ENCODE results near the gene PRKCG.

Gene PRKCG

DNA sequence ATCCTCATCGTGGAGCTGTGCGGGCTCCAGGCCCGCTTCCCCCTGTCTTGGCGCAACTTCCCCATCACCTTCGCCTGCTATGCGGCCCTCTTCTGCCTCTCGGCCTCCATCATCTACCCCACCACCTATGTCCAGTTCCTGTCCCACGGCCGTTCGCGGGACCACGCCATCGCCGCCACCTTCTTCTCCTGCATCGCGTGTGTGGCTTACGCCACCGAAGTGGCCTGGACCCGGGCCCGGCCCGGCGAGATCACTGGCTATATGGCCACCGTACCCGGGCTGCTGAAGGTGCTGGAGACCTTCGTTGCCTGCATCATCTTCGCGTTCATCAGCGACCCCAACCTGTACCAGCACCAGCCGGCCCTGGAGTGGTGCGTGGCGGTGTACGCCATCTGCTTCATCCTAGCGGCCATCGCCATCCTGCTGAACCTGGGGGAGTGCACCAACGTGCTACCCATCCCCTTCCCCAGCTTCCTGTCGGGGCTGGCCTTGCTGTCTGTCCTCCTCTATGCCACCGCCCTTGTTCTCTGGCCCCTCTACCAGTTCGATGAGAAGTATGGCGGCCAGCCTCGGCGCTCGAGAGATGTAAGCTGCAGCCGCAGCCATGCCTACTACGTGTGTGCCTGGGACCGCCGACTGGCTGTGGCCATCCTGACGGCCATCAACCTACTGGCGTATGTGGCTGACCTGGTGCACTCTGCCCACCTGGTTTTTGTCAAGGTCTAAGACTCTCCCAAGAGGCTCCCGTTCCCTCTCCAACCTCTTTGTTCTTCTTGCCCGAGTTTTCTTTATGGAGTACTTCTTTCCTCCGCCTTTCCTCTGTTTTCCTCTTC lies 8.0 kb upstream of the PRKCG start:
- DNase-seq, result no peak

DNA sequence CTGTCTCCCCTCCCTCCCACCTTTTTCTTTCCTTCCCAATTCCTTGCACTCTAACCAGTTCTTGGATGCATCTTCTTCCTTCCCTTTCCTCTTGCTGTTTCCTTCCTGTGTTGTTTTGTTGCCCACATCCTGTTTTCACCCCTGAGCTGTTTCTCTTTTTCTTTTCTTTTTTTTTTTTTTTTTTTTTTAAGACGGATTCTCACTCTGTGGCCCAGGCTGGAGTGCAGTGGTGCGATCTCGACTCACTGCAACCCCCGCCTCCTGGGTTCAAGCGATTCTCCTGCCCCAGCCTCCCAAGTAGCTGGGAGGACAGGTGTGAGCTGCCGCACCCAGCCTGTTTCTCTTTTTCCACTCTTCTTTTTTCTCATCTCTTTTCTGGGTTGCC lies 7.4 kb upstream of the PRKCG start:
- DNase-seq, result no peak

DNA sequence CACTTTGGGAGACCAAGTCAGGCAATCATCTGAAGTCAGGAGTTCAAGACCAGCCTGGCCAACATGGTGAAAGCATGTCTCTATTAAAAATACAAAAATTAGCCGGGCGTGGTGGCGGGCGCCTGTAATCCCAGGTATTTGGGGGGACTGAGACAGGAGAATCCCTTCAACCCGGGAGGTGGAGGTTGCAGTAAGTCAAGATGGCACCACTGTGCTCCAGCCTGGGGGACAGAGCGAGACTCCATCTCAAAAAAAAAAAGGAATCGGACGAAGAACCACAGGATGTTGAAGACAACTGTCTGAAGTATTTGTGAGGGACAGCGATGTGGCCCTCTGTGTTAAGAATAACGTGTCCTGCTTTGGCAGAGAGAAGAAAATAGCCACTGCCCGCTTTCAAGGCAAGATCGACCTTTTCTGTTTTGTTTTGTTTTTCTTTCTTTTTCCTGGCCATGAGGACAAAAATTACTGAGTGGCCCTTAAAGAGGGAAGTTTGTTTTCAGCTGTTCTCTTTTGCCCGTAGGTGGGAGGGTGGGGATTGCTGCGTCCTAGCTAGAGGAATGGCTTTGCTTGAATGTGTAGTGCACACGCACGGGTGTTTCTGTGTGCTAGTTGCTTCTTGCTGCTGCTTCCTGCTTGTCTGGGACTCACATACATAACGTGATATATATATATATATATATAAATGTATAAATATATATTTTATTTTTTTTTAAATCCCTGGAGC lies 6.2 kb upstream of the PRKCG start:
- no peak for DNase-seq

DNA sequence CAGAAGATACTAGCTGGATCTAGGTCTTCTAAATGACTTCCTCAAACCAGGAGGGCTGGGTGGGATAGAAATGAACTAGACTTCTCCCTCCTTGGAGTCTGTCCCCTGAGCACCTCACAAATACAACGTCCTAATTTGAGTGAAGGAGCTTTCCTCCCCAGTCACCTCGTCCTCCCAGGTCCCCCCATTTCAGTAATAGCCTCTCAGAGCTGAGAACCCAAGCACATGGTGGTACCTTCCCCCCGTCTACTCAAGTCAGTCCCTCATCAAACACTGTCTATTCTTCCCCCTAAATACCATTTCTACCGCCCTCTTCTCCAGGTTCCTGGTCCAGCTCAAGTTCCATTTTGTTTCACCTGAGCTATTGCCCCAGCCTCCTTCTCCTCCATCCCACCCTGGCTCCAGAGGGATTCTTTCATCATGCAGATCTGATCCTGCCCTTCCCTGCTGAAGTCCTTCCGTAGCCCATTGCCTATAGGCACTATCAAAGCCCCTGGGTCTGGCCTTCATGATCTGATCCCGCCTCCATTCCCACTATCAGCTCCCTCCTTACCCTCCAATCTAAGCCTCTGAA lies 5.3 kb upstream of the PRKCG start:
- DNase-seq, result no peak

DNA sequence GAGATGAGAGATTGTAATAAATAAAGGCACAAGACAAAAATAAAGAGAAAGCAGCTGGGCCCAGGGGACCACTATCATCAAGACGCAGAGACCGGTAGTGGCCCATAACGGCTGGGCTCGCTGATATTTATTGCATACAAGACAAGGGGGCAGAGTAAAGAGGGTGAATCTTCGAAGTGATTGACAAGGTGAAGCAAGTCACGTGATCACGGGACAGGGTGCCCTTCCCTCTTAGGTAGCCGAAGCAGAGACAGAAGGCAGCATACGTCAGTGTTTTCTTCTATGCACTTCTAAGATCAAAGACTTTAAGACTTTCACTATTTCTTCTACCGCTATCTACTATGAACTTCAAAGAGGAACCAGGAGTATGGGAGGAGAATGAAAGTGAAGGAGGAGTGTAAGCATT lies 4.6 kb upstream of the PRKCG start:
- no peak for DNase-seq

DNA sequence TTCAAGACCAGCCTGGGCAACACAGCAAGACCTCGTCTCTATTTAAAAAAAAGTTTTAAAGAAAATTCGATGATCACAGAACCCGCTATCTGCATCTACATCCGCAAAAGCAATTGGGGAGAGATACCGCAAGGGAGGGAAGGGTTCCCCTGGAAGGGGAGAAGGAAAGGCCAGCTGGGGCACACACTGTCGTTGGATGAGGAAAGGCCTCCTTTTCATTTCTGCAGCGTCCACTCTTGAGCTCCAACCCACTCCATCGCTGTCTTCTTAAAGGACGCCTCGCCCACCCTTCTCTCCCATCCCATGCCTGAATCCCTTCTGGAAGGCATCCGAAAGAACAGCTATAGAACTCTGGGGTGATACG lies 3.2 kb upstream of the PRKCG start:
- DNase-seq, result no peak

DNA sequence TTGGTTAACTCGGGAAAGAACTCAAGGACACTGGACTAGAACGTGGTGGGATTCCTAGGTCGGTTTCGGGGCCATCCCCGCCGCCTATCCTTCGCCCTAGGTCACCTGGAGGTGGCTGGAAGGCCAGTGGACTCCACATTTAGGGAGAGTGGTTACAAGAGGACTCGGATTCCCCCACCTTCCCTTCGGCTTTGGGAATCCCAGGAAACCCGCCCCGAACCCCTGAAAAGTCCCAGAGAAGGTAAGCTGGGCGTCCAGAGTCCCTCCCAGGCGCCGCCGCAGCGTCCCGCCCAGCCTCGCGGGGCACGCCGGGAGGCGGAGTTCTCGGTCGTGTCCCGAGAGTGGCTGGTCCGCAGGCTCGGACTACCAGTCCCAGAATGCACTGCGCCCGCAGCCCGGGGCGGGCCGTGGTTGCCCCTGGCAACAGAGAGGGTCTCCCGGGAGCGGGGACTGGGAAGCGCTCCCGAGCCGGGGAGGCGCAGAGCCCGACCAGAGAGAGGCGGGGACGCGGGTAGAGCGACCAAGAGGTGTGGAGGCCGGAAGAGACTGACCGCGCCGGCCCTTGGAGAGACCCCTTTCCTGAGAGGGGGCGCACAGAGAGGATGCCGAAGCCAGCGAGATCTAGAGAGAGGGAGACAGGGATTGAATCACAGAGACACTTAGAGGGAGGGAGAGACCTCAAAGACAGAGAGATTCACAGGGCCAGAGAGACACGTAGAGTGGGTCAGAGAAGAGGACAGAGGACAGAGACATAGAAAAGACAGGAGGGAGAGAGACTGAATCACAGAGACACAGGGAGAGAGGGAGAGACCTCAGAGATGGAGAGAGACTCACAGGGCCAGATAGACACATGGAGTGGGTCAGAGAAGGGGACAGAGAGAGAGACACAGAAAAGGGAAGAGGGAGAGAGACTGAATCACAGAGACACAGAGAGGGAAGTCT lies 2.6 kb upstream of the PRKCG start:
- DNase-seq, result peak; percentile 80 to 87

DNA sequence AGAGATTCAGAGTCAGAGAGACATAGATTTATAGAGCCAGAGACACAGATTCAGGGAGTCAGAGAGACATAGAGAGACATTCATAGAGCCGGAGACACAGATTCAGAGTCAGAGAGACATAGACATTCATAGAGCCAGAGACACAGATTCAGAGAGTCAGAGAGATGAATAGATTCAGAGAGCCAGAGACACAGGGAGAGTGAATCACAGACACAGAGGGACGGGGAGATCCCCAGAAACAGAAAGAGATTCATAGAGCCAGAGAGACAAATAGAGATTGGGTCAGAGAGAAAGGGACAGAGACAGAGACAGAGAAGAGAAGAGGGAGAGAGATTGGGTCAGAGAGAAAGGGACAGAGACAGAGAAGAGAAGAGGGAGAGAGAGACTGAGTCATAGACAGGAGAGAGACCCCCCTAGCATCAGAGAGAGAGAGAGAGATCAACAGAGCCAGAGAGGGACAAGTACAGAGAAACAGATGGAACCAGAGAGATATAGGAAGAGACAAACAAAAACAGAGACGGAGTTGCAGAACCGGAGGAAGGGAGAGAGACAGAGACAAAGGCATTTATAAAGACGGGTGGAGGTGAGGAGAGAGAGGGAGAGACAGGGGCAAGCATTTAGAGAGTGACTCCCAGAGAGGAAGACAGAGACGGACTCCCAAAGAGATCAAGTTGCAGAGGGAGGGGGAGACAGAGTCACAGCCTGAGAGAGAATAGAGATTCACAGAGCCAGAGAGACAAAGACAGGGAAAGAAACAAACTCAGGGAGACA lies 1.1 kb upstream of the PRKCG start:
- no peak for DNase-seq

DNA sequence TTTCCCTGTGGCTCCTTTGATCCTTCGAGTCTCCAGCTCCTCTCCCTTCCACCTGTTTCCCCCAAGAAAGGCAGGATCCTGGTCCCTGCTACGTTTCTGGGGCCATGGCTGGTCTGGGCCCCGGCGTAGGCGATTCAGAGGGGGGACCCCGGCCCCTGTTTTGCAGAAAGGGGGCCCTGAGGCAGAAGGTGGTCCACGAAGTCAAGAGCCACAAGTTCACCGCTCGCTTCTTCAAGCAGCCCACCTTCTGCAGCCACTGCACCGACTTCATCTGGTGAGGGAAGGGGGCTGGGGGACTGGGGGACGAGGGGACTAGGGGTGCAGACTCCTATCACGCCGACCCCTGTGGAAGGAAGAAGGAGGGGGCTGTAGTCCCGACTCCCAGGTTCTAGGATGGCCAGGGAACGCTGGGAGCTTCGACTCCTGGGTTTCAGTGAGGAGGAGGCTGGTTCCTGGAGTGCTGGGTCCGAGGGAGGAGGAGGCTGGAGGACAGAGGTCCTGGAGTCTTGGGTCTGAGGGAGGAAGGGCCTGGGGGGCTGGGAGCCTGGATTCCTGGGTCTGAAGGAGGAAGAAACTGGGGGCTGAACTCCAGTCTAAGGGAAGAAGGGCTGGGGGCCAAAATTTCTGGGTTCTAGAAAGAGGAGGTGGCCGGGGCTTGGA lies 524 bp downstream of the PRKCG start:
- no peak for DNase-seq

DNA sequence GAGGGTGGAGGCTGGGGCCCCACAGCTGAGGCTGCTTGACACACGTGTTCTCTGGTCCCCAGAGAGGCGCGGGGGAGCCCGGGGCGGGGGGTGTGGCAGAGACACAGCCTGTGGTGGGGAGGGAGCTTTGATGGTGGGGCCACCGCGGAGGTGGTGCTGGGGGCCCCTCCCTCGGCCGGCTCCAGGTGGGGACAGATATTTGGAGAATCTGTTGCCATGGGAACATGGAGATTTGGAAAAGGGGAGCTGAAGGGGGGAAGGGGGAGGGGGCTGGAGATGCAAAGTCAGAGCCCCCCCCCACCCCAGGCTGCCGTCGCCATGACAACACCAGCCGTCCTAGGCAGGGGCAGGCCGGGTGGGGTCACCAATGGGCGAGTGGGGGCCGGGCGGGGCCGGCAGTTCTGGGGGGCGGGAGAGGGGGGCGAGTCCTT lies 1.2 kb downstream of the PRKCG start:
- DNase-seq, result no peak

DNA sequence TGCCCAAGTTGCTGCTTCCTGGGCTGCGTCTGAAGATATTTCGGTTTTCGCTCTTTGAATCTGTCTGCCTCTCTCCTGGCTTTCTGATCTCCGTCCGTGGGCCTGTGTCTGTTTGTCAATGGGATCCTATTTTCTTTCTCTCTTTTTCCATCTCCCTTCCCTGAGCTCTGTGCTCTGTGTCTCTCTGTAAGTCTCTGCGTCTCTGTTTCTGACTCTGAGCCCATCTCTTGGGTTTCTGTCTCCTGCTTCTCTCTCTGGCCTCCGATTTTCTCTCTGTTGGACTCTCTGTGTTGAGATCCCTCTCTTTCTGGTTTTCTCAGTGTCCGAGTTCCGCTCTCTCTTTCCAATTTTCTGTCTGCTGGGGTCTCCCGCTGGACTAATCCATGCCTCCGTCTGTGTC lies 1.7 kb downstream of the PRKCG start:
- DNase-seq, result no peak

DNA sequence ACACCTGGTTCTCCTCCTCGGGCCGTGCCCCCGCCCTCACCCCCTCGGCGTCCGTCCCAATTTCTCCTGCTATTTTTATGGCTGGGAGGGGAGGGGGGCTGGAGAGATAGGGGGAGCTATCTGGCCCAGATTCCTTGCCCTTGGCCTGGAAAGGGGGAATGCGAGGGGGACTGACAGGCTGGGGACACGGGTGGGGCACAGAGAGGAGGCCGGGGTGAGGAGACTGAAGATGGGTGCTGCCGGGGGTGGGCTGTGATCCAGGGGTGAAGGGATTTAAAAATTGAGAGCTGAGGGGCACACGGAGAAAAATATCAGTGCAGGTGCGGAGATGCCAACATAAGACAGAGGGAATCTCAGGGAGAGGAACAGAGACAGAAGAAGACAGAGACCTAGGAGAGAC lies 2.3 kb downstream of the PRKCG start:
- DNase-seq, result no peak

DNA sequence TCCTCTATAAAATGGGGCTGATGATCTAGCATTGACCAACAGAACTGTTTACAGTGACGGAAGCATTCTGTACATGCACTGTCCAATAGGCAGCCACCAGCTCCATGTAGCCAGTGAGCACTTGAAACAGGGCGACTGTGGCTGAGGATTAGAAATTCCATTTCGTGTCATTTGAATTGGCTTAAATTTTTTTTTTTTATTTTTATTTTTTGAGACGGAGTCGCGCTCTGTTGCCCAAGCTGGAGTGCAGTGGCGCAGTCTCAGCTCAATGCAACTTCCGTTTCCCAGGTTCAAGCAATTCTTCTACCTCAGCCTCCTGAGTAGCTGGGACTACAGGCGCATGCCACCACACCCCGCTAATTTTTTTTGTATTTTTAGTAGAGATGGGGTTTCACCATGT lies 3.0 kb downstream of the PRKCG start:
- no peak for DNase-seq

DNA sequence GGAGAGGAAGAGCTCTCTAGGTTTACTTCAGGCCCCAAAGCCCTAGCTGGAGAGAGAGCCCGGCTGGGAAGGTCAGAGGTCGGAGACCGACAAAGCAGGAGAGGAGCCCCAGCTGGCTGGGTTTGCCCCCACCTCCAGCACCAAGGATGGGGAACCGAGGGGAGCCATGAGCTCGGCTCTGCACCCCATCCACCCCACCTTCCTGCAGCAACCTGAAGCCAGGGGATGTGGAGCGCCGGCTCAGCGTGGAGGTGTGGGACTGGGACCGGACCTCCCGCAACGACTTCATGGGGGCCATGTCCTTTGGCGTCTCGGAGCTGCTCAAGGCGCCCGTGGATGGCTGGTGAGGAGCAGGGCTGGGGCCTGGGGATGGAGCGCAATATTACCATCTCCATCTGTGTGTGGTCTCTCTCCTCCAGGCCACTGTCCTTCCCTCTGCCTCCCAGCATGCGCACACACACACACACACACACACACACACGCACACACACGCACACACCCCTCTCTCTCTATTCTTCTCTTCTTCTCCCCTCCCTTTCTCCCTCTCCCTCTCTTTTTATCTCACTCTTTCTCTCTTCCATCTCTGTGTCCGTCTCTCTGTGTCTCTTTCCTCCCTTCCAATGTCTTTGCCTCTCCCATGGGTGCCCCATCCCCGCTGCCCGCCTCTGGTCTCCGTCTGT lies 10.4 kb downstream of the PRKCG start:
- no peak for DNase-seq

DNA sequence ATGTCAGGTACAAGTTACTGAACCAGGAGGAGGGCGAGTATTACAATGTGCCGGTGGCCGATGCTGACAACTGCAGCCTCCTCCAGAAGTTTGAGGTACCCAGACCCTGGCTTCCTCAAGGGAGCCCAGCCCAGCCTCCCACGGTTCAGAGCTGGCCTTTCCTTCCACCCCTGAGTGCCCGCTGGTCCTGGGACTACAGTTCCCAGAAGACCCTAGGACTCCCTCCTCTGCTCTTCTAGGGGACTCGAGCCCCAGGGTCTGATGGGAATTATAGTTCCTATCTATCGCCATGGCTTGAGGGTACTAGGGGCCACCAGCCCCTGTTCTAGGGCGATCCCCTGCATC lies 11.0 kb downstream of the PRKCG start:
- no peak for DNase-seq

DNA sequence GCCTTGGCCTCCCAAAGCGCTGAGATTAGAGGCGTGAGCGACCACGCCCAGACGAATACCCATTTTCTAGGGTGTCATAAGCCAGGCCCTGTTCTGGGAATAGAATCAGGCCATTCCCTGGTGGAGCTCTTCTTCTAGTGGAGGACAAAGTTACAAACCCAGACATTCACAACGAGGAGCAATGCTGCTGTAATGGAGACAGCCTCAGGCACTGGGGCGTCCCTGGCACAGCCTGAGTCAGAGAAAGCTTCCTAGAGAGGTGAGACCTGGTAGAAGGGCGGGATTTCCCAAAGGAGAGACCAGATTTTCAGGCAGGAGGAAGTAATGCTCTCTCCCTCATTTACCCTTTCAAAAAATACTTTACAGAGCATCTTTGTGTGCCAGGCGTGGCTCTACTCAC lies 12.7 kb downstream of the PRKCG start:
- no peak for DNase-seq

DNA sequence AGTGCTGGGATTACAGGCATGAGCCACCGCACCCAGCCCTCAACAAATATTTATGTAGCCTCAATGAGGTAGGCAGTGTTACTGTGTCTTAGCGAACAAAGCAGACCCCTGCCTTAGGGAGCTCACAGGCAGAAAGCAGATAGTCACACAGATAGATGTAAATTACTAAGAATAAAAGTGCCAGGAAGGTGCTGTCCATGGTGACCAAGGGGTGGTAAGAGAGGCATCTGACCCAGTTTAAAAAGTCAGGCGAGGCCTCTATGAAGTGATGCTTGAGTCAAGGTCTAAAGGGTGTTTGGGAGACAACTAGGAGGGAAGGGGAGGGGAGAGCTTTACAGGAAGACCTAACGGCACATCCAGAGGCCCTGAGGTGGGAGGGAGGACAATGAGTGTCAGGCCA lies 14.7 kb downstream of the PRKCG start:
- no peak for DNase-seq

DNA sequence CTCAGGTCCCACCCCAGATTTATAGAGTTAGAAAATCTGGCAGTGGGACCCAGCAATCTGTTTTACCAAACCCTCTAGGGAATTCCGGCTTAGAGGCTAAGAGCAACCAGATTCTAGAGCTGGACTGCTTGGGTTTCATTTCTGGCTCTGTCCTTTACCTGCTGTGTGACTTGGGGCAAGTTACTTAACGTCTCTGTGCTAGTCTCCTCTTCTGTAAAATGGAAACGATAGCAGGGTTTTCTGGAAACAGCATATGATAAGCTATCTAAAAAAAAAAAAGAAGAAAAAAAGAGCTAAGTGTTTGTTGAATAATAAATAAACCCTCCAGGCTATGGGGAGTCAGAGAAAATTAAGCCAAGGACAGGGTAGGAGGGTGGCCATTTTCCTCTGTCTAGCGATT lies 15.5 kb downstream of the PRKCG start:
- no peak for DNase-seq

DNA sequence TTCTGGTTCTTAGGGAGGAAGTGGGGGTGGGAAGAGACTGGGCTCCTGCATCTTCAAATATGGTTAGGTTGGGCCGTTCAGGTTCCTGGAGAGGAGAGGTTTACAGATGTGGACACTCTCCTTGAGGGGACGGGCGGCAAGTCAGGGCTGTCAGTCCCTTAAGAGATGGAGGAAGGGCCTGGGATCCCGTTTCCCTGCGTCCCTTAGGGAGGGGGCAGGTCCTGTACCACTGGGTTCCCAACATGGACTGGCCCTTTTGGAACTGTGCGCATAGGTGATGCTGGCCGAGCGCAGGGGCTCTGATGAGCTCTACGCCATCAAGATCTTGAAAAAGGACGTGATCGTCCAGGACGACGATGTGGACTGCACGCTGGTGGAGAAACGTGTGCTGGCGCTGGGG lies 16.2 kb downstream of the PRKCG start:
- no peak for DNase-seq

DNA sequence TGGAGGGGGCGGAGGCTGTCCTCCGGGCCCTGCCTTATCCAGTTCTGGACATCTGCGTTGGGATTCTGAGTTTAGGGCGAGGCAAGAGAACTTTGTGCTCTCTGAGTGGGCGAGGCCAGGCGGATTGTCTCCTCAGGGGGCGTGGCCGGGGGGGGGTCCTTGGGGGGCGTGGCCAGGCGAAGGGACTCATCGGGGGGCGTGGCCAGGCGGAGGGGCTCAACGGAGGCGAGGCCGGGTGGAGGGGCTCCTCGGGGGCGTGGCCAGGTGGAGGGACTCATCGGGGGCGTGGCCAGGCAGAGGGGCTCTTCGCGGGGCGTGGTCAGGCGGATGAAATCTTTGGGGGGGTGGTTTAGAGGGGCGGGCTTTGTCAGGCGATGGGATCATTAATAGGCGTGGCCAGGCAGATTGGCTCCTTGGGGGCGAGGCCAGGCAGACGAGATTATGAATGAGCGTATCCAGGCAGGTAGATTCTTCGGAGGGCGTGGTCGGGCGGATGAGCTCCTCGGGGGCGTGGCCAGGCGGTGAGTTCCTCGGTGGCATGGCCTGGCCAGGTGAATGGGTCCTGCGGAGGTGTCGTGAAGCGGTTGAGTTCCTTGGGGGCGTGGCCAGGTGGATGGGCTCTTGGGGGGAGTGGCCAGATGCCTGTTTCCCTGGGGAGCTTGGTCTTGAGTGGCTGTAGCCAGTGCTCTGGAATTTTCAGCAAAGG lies 16.8 kb downstream of the PRKCG start:
- DNase-seq, result peak in 1 of 2 donors; percentile 24

Measured in stimulated activated CD4-positive, alpha-beta T cell treated with anti-CD3 and anti-CD28 coated beads, Interleukin-2, amount 100 ng/mL, for 24 hours (primary cell).